TTC549 (cell line): ENCODE results near the gene SLC22A23.

Source experiments
- FAIRE-seq: peaks from 2 replicates; lab custom pipeline; 2012; peaks lifted over from hg19 to GRCh38; lab: Jason Lieb, UNC

Gene SLC22A23

DNA sequence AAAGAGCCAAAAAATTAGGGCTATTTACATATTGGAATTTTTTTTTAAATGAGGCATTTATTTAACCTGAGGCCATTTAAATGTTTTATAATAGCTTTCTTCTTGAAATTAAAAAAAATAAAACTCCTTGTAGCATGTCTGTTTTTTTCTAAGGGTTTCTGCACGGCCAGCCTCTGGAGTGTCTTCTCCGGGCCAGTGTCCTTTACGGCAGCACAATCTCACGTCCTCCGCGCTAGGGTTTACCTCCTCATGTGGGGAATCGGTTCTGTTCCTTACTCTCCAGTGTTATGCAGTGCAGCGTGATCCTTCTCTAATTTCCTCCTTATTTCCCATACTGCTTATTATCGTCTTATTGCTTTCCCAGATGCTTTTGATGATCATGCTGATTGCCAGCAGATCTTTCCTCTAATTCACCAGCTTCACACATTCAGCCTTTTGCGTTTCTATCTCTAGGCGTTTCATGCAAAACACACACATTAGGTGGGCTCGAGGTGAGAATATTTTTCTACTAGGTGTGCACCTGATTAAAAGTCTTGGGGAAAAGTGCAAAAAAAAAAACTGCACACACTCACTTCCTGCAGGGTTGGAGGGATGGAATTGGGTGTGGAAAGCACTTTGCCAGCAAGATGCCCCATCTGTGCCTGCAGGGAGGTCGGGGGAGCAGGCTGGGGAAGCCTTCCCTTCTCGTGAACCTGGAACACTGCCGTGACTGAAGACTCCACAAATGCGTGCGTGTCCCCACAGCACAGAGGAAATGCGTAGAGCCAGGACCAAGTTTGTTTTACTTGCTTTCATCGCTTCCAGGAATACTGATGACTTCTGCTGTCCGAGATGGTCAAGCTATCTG lies 142.0 kb downstream of the SLC22A23 start:
- no peak for FAIRE-seq

- FAIRE-seq, result no peak
Measured at GRCh38 chr6:3314176-3314575, 142.7 kb downstream of the SLC22A23 start.

GRCh38 chr6:3312604-3313231 lies 144.1 kb downstream of the SLC22A23 start:
- no peak for FAIRE-seq

- no peak for FAIRE-seq
Measured at GRCh38 chr6:3311826-3312225, 145.0 kb downstream of the SLC22A23 start.

GRCh38 chr6:3310703-3311102 lies 146.1 kb downstream of the SLC22A23 start:
- FAIRE-seq, result no peak

GRCh38 chr6:3310051-3310448 lies 146.8 kb downstream of the SLC22A23 start:
- no peak for FAIRE-seq

- FAIRE-seq, result no peak
Measured at GRCh38 chr6:3309391-3310050, 147.3 kb downstream of the SLC22A23 start.

- no peak for FAIRE-seq
Measured at GRCh38 chr6:3308106-3308505, 148.7 kb downstream of the SLC22A23 start.

- FAIRE-seq, result no peak
Measured at GRCh38 chr6:3307436-3307835, 149.4 kb downstream of the SLC22A23 start.

DNA sequence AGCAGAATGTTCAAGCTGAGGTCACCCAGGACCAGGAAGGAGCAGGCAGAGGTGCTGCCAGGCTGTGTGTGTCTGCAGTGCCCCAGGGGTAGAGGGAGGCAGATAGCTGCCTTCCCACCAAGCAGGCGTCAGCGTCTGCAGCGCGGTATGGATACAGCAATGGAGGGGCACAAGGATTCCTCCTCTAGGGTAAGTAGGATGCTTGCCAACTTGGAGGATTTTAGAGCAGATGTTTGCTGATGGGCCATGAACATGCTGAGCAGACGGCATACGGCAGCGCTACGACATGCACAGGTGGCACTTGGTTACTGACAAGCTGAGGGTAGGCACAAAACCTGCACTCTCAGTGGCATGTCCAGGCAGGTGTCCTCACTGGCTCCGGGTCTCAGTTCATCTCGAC lies 150.0 kb downstream of the SLC22A23 start:
- no peak for FAIRE-seq

DNA sequence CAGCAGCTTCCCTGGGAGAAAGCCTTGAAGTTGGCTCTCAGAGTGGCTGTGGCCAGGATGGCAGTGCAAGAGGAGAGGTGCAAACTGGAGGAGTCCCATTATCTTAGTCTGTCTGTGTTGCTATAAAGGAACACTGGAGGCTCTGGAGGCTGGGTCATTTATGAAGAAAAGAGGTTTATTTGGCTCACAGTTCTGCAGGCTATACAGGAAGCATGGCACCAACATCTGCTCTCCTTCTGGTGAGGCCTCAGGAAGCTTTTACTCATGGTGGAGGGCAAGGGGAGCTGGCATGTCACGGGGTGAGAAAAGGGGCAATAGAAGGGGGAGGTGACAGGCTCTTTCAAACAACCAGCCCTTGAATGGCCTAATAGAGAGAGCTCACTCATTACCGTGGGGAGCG lies 151.0 kb downstream of the SLC22A23 start:
- no peak for FAIRE-seq

- no peak for FAIRE-seq
Measured at GRCh38 chr6:3305216-3305565, 151.7 kb downstream of the SLC22A23 start.

GRCh38 chr6:3304500-3305215 lies 152.2 kb downstream of the SLC22A23 start:
- no peak for FAIRE-seq

DNA sequence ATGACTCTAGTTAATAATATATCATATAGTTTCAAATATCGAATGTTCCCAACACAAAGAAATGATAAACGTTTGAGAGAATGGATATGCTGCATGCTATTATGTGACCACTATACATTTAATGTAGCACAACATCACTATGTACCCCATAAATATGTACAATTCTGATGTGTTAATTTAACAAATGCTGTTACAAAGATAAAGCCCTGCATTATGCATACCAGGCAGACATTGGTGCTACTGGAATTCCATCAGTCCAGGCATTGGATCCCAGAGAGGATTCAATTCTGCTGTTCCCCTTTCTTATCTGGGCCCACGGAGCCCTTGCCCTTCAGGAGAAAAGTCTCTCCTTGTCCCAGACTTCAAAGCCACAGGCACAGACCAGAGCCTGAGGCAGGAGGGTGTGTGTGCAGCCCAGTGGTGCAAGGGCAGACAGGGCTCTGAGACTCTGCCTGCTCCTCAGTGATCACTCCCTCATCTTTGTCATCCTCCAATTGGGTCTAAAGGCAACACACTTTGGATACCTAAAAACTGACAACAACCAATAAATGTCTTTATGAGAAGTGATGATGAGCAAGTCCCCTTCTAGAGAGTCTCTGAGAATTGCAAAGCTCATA lies 152.9 kb downstream of the SLC22A23 start:
- FAIRE-seq, result no peak

- no peak for FAIRE-seq
Measured at GRCh38 chr6:3301506-3301905, 155.3 kb downstream of the SLC22A23 start.

- no peak for FAIRE-seq
Measured at GRCh38 chr6:3299221-3299620, 157.6 kb downstream of the SLC22A23 start.

DNA sequence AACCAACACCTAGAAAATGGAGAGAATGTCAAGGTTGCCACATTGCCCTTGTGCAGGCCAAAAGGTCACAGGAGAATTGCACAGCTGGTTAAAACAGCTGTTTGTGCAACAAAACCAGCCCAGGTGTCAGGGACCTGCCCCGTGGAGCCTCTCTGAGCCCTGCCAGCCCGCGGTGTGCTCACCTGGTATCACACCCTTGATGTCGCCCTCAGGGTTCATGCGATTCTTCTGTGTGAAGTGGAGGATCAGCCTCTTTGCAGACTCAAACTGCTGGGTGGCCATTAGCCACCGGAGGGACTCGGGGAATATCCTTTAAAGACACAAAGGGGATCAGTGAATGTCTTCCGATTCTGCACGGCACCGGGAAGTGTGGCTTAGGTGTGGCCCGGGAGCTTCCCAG lies 158.9 kb downstream of the SLC22A23 start:
- FAIRE-seq, result no peak

GRCh38 chr6:3297006-3297405 lies 159.8 kb downstream of the SLC22A23 start:
- no peak for FAIRE-seq

GRCh38 chr6:3296537-3296936 lies 160.3 kb downstream of the SLC22A23 start:
- no peak for FAIRE-seq

- no peak for FAIRE-seq
Measured at GRCh38 chr6:3296078-3296477, 160.8 kb downstream of the SLC22A23 start.

GRCh38 chr6:3294921-3295871 lies 161.7 kb downstream of the SLC22A23 start:
- FAIRE-seq, result no peak
